Glutamatergic neuron (in vitro differentiated cells): Measurements from ENCODE around the gene LRRC43. TPM values are rescaled to one million over a fixed set of nuclear protein-coding genes. Genes with fewer than 3 reads are reported as not detected.

Source experiments
- DNase-seq: peaks from one replicate; pipeline ENCODE4 v3.0.0; 2022
- H3K27ac Mint-ChIP-seq: one replicate; pipeline ENCODE4 v1.8.0; 2020; ENCODE audit warnings: mild to moderate bottlenecking, mixed read lengths, inconsistent platforms; ENCODE audit not compliant: unreplicated experiment
- H3K27me3 Mint-ChIP-seq: one replicate; pipeline ENCODE4 v1.8.0; 2020; ENCODE audit warnings: mild to moderate bottlenecking, moderate library complexity, mixed read lengths, inconsistent platforms; ENCODE audit not compliant: unreplicated experiment
- H3K36me3 Mint-ChIP-seq: one replicate; pipeline ENCODE4 v1.8.0; 2020; ENCODE audit warnings: mild to moderate bottlenecking, mixed read lengths, inconsistent platforms; ENCODE audit not compliant: unreplicated experiment
- H3K4me1 Mint-ChIP-seq: one replicate; pipeline ENCODE4 v1.8.0; 2020; ENCODE audit warnings: mild to moderate bottlenecking, low read depth, mixed read lengths, inconsistent platforms; ENCODE audit not compliant: unreplicated experiment
- H3K4me3 Mint-ChIP-seq: one replicate; pipeline ENCODE4 v1.8.0; 2020; ENCODE audit warnings: mild to moderate bottlenecking, mixed read lengths, inconsistent platforms; ENCODE audit not compliant: unreplicated experiment
- H3K9me3 Mint-ChIP-seq: one replicate; pipeline ENCODE4 v1.8.0; 2020; ENCODE audit warnings: mild to moderate bottlenecking, moderate library complexity, mixed read lengths, inconsistent platforms; ENCODE audit not compliant: unreplicated experiment
- total RNA-seq: library from RNA; stranded (reverse); fragmentation: NEBNext Ultra II Directional; extraction: Animal tissue kit (Norgen Biotek cat#: 25700); gene quantifications from one replicate; pipeline ENCODE4 v1.2.1, GENCODE V29; 2021; ENCODE audit not compliant: unreplicated experiment
- TF ChIP-seq, protein P1 (sequence below): fragments of 200-600 bp; sonication (generic); IDR thresholded peaks from one replicate; pipeline ENCODE4 v1.5.0; 2021; ENCODE audit not compliant: partially characterized antibody, unreplicated experiment

LRRC43 gene
- total RNA-seq, 1 donor from 2014 or later: 4.3 TPM

DNA sequence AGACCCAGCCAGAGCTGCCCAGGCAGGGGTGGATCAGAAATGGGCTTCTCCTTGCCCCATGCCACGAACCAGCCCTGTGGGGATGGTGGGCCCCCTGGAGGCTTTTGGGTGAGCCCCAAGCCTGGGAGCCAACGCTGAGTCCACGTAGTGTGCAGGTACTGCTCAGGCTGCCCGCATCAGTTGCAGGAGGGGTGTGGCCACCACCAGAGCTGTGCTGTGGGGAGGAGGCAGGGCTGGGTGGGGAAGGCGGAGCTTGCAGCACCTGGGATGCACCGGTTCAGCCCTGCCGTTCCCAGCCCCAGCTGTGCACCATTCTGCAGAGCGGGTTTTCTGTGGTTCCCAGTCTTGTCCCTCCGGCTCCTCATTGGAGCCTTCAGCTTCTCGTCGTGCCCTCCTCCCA lies 45.2 kb upstream of the LRRC43 start:
- TF ChIP-seq, protein P1, sequence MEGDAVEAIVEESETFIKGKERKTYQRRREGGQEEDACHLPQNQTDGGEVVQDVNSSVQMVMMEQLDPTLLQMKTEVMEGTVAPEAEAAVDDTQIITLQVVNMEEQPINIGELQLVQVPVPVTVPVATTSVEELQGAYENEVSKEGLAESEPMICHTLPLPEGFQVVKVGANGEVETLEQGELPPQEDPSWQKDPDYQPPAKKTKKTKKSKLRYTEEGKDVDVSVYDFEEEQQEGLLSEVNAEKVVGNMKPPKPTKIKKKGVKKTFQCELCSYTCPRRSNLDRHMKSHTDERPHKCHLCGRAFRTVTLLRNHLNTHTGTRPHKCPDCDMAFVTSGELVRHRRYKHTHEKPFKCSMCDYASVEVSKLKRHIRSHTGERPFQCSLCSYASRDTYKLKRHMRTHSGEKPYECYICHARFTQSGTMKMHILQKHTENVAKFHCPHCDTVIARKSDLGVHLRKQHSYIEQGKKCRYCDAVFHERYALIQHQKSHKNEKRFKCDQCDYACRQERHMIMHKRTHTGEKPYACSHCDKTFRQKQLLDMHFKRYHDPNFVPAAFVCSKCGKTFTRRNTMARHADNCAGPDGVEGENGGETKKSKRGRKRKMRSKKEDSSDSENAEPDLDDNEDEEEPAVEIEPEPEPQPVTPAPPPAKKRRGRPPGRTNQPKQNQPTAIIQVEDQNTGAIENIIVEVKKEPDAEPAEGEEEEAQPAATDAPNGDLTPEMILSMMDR: no peak
- DNase-seq: no peak
- peaks cover 8% of the 10 kb centered on the region for H3K9me3 Mint-ChIP-seq
- no peaks in the 10 kb centered on the region for H3K4me1 Mint-ChIP-seq
- H3K36me3 Mint-ChIP-seq: no peaks in the 10 kb centered on the region
- no peak overlapping the region for H3K4me3 Mint-ChIP-seq
- H3K27ac Mint-ChIP-seq: no peak overlapping the region
- peaks cover 11% of the 10 kb centered on the region for H3K27me3 Mint-ChIP-seq

GRCh38 chr12:122138181-122138580 lies 44.7 kb upstream of the LRRC43 start:
- peaks cover 11% of the 10 kb centered on the region for H3K27me3 Mint-ChIP-seq
- H3K36me3 Mint-ChIP-seq: no peaks in the 10 kb centered on the region
- no peak overlapping the region for H3K27ac Mint-ChIP-seq
- H3K4me3 Mint-ChIP-seq: no peak overlapping the region
- TF ChIP-seq, protein P1: no peak
- peaks cover 8% of the 10 kb centered on the region for H3K9me3 Mint-ChIP-seq
- no peaks in the 10 kb centered on the region for H3K4me1 Mint-ChIP-seq
- no peak for DNase-seq

GRCh38 chr12:122138616-122139015 lies 44.3 kb upstream of the LRRC43 start:
- Mint-ChIP-seq H3K27ac (no peak overlapping the region), H3K36me3 (peaks cover 3% of the 10 kb centered on the region), H3K9me3 (peaks cover 10% of the 10 kb centered on the region), H3K4me1 (no peaks in the 10 kb centered on the region), H3K27me3 (peaks cover 13% of the 10 kb centered on the region), H3K4me3 (no peak overlapping the region)
- TF ChIP-seq, protein P1: no peak
- DNase-seq: no peak

DNA sequence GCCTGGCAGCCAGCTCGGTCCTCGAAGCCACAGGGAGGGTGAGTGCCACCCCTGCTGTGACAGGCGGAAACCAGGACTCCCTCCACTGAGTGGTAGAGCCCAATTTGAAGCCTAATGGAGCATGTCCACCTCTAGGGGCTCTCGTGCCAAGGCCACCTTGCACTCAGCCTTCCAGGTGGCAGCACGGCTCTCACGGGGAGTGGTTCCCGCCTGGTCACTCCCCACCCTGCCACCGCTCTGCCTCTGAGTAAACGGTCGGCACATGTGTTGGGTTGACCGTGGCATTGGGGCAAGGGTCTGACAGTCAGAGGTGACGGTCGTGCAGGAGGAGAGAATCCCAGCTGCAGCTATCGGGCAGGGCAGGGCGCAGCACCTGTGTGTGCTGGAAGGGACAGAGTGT lies 43.7 kb upstream of the LRRC43 start:
- Mint-ChIP-seq H3K4me1 (no peaks in the 10 kb centered on the region), H3K4me3 (no peak overlapping the region), H3K9me3 (peaks cover 15% of the 10 kb centered on the region), H3K27ac (no peak overlapping the region), H3K36me3 (peaks cover 8% of the 10 kb centered on the region), H3K27me3 (peaks cover 17% of the 10 kb centered on the region)
- no peak for DNase-seq
- TF ChIP-seq, protein P1: no peak

DNA sequence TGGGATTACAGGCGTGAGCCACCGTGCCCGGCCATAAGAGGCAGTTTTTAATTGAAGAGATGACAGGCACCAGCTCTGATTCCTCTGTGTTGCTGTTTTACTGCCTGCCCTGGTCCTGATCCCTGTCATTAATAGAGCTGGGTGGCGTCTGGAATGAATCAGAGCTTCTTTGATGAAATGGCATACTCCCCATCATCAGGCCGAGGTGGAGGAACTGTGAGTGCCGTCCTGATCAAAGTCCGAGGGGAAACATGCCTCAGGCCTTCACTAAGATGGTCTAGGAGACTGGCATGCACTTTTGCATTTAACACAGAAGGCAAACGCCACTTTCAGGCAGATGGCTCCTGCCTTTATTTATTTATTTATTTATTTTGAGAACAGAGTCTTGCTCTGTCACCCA lies 43.0 kb upstream of the LRRC43 start:
- peaks cover 15% of the 10 kb centered on the region for H3K9me3 Mint-ChIP-seq
- no peaks in the 10 kb centered on the region for H3K4me1 Mint-ChIP-seq

More for the DNA sequence above, 43.0 kb upstream of the LRRC43 start:
- Mint-ChIP-seq H3K36me3 (peaks cover 8% of the 10 kb centered on the region), H3K27ac (no peak overlapping the region), H3K27me3 (peaks cover 16% of the 10 kb centered on the region), H3K4me3 (no peak overlapping the region)
- TF ChIP-seq, protein P1: no peak
- DNase-seq: no peak
